Endothelial cell of umbilical vein (primary cell): ENCODE results near the gene SLC25A18. TPM values are rescaled to one million over a fixed set of nuclear protein-coding genes. Genes with fewer than 3 reads are reported as not detected.

Source experiments
- BruUV-seq: library from RNA; stranded (reverse); fragments of 400-500 nt; replicated peaks from 2 replicates; lab custom pipeline; 2021; lab: Mats Ljungman, UMichigan
- CTCF ChIA-PET: fragments of 300-600, 350-600 bp; sonication (Branson Sonifier 250); formaldehyde crosslinking; loops from one replicate; lab custom pipeline; 2021; ENCODE audit warnings: antibody characterized with exemption, inconsistent platforms; lab: Charles Lee
- POLR2A ChIA-PET: fragments of 300-600, 350-600 bp; sonication (Branson Sonifier 250); formaldehyde crosslinking; loops from one replicate; lab custom pipeline; 2021; ENCODE audit warnings: antibody characterized with exemption, inconsistent platforms; lab: Charles Lee
- DNase-seq: peaks from one replicate; pipeline ENCODE4 v3.0.0-alpha.2; 2011; ENCODE audit warnings: low read depth, low spot score
- FAIRE-seq: peaks from 2 replicates; lab custom pipeline; 2011; peaks lifted over from hg19 to GRCh38; lab: Jason Lieb, UNC
- H2AFZ ChIP-seq: 2 replicates; pipeline ENCODE4 v1.6.0; 2012; ENCODE audit warnings: low read depth, low read length, control low read depth, inconsistent platforms
- H3K27ac ChIP-seq: 2 replicates; pipeline ENCODE4 v1.5.1; 2011; ENCODE audit warnings: low read depth, mild to moderate bottlenecking, control low read depth, low read length, moderate library complexity; ENCODE audit not compliant: insufficient read depth
- H3K27me3 ChIP-seq, 2 experiments: 2 replicates each; pipeline versions ENCODE4 v1.6.0 to v1.6.1; 2011; ENCODE audit warnings: low read length in 2 of 2, mixed read lengths in 1 of 2; ENCODE audit not compliant: control insufficient read depth in 2 of 2, insufficient read depth in 2 of 2
- H3K36me3 ChIP-seq, 2 experiments: 2 replicates in 1 of 2; 3 replicates in 1 of 2; pipeline ENCODE4 v1.5.1; 2011; ENCODE audit warnings: low read length in 2 of 2, mild to moderate bottlenecking in 1 of 2, moderate library complexity in 1 of 2; ENCODE audit not compliant: control insufficient read depth in 2 of 2, insufficient read depth in 2 of 2; ENCODE audit errors: extremely low read depth in 1 of 2
- H3K4me1 ChIP-seq: 3 replicates; pipeline ENCODE4 v1.5.1; 2011; ENCODE audit warnings: mild to moderate bottlenecking, low read length; ENCODE audit not compliant: control insufficient read depth, insufficient read depth; ENCODE audit errors: extremely low read depth
- H3K4me2 ChIP-seq: 2 replicates; pipeline ENCODE4 v1.6.1; 2011; ENCODE audit warnings: low read length, control low read depth, mixed read lengths; ENCODE audit not compliant: insufficient read depth
- H3K4me3 ChIP-seq, 3 experiments: fragments of 200-600 bp in 1 of 3; sonication (generic), shearing (Covaris generic) in 1 of 3; replicated peaks in 1 of 3; 2 replicates each; pipeline ENCODE4 v1.5.1; 2011 to 2016; ENCODE audit warnings: control low read depth in 3 of 3, low read length in 3 of 3, mild to moderate bottlenecking in 2 of 3, inconsistent platforms in 1 of 3, low read depth in 1 of 3, moderate library complexity in 1 of 3; ENCODE audit not compliant: insufficient read depth in 1 of 3
- H3K79me2 ChIP-seq: 2 replicates; pipeline ENCODE4 v1.6.0; 2012; ENCODE audit warnings: low read length, inconsistent platforms; ENCODE audit not compliant: control insufficient read depth, insufficient read depth
- H3K9ac ChIP-seq: replicated peaks from 2 replicates; pipeline ENCODE3; 2011; ENCODE audit warnings: low read length, control low read depth; ENCODE audit not compliant: insufficient read depth; ENCODE audit errors: extremely low read depth
- H3K9me1 ChIP-seq: replicated peaks from 3 replicates; pipeline ENCODE4 v1.6.0; 2011; ENCODE audit warnings: mild to moderate bottlenecking, low read length; ENCODE audit not compliant: control insufficient read depth, insufficient read depth; ENCODE audit errors: extremely low read depth
- H3K9me3 ChIP-seq: replicated peaks from 2 replicates; pipeline ENCODE4 v1.5.1; 2012; ENCODE audit warnings: low read length, inconsistent platforms; ENCODE audit not compliant: control insufficient read depth, insufficient read depth
- H4K20me1 ChIP-seq: replicated peaks from 2 replicates; pipeline ENCODE3; 2011; ENCODE audit warnings: mild to moderate bottlenecking, low read length; ENCODE audit not compliant: control insufficient read depth, insufficient read depth; ENCODE audit errors: extremely low read depth
- CTCF ChIP-seq, 2 donors: IDR thresholded peaks; 1 replicate in 1 of 2; 2 replicates in 1 of 2; pipeline ENCODE4 v1.5.1; 2011; ENCODE audit warnings: low read length in 2 of 2, mild to moderate bottlenecking in 2 of 2, moderate library complexity in 2 of 2, control low read depth in 1 of 2, inconsistent platforms in 1 of 2, low read depth in 1 of 2; ENCODE audit not compliant: insufficient read depth in 1 of 2; ENCODE audit errors: extremely low read depth in 1 of 2
- EZH2 ChIP-seq: IDR thresholded peaks from 2 replicates; pipeline ENCODE4 v1.6.1; 2012; ENCODE audit warnings: borderline replicate concordance, low read depth, mild to moderate bottlenecking, moderate library complexity, low read length, inconsistent platforms; ENCODE audit not compliant: severe bottlenecking
- FOS ChIP-seq: IDR thresholded peaks from 2 replicates; pipeline ENCODE4 v1.6.1; 2011; ENCODE audit warnings: mild to moderate bottlenecking, low read length, moderate library complexity, borderline replicate concordance; ENCODE audit not compliant: insufficient read depth
- GATA2 ChIP-seq: IDR thresholded peaks from 2 replicates; pipeline ENCODE4 v1.7.0; 2011; ENCODE audit warnings: low read depth, mild to moderate bottlenecking, moderate library complexity, mixed read lengths, low read length; ENCODE audit not compliant: insufficient read length, insufficient read depth
- JUN ChIP-seq: IDR thresholded peaks from 2 replicates; pipeline ENCODE4 v1.6.1; 2011; ENCODE audit warnings: borderline replicate concordance, low read depth; ENCODE audit not compliant: insufficient read length, insufficient read depth
- MAX ChIP-seq: IDR thresholded peaks from 2 replicates; pipeline ENCODE4 v1.6.1; 2011; ENCODE audit not compliant: insufficient read depth, insufficient read length
- MYC ChIP-seq: IDR thresholded peaks from one replicate; pipeline ENCODE4 v1.6.1; 2011; ENCODE audit warnings: mild to moderate bottlenecking, low read depth, low read length
- POLR2A ChIP-seq: IDR thresholded peaks from 2 replicates; pipeline ENCODE4 v1.6.1; 2012; ENCODE audit warnings: low read depth, mild to moderate bottlenecking, control low read depth, low read length
- POLR2AphosphoS5 ChIP-seq: IDR thresholded peaks from 2 replicates; pipeline ENCODE4 v1.6.1; 2012; ENCODE audit warnings: low read depth, mild to moderate bottlenecking, control low read depth, low read length, moderate library complexity; ENCODE audit not compliant: insufficient read depth
- dilution Hi-C: fragments of 300-500 bp; cut with MboI; formaldehyde crosslinking; loops from one replicate; pipeline ENCODE4 v1.15.0; 2019; ENCODE audit warnings: low sequenced_read_pairs; ENCODE audit not compliant: extremely low pct_ligation_motif_present
- intact Hi-C: fragments of 100-400 bp; cut with micrococcal nuclease; formaldehyde crosslinking; loops from one replicate; pipeline ENCODE4 v1.10.0; 2022
- polyA plus RNA-seq, 4 experiments: library from polyadenylated mRNA; depleted of rRNA in 3 of 4; stranded (reverse) in 3 of 4; unstranded in 1 of 4; fragments of >200 nt; gene quantifications; 2 replicates each; pipeline versions ENCODE4 v1.2.1 to v1.2.3, GENCODE V29; 2011 to 2012; ENCODE audit warnings: missing spikeins in 1 of 4
- total RNA-seq: library from RNA; stranded (reverse); gene quantifications from 2 replicates; pipeline ENCODE4 v1.2.3, GENCODE V29; 2021

SLC25A18 gene
- total and polyA plus RNA-seq, 2 donors (not counting 3 experiments of a cell fraction or from before 2014, with no cell fraction given), result not detected

- Histone ChIP-seq H3K9me3 (no peaks in the 10 kb centered on the region), H3K9me1 (no peaks in the 10 kb centered on the region), H3K36me3 (no peaks in the 10 kb centered on the region), H3K4me3 (no peak overlapping the region), H2AFZ (no peak overlapping the region), H3K27me3 (no peaks in the 10 kb centered on the region), H4K20me1 (no peaks in the 10 kb centered on the region), H3K27ac (no peak overlapping the region), H3K9ac (no peak overlapping the region), H3K4me2 (no peak overlapping the region), H3K79me2 (no peaks in the 10 kb centered on the region), H3K4me1 (no peaks in the 10 kb centered on the region)
- ChIA-PET POLR2A (no interaction called here), CTCF (no interaction called here)
- DNase-seq, result no peak
- intact Hi-C loops (no loop called here), dilution Hi-C loops (no loop called here)
- TF ChIP-seq GATA2 (no peak), POLR2A (no peak), MAX (no peak), FOS (no peak), JUN (no peak), POLR2AphosphoS5 (no peak), EZH2 (no peak), MYC (no peak), CTCF (IDR thresholded peaks at IDR 0.05; ENCODE audit: extremely low read depth in 1 of 2, insufficient read depth in 1 of 2, low read depth in 1 of 2, low read length in 2 of 2) (no peak)
- FAIRE-seq, result no peak
- no TSS peak for BruUV-seq
These were observed 12.4 kb downstream of the SLC25A18 start for GRCh38 chr22:17575681-17576080.
